Smooth muscle cell (in vitro differentiated cells): ENCODE data around the gene SCG3. TPM values are rescaled to one million over a fixed set of nuclear protein-coding genes. Genes with fewer than 3 reads are reported as not detected.

Experiments
- DNase-seq: peaks from one replicate; lab custom pipeline; 2025; ENCODE audit not compliant: unreplicated experiment; lab: John Stamatoyannopoulos, UW
- H2AFZ ChIP-seq: fragments of 200-600 bp; sonication (generic); 2 replicates; pipeline ENCODE4 v1.6.0; 2016; ENCODE audit warnings: antibody characterized with exemption, low read depth, mild to moderate bottlenecking
- H3F3A ChIP-seq: fragments of 200-600 bp; sonication (generic); 2 replicates; pipeline ENCODE4 v1.6.0; 2017; ENCODE audit warnings: antibody characterized with exemption, low read depth
- H3K27ac ChIP-seq: fragments of 200-600 bp; sonication (generic); 2 replicates; pipeline ENCODE4 v1.5.1; 2016; ENCODE audit warnings: low read depth, mild to moderate bottlenecking
- H3K27me3 ChIP-seq: fragments of 200-600 bp; sonication (generic); 2 replicates; pipeline ENCODE4 v1.6.1; 2016; ENCODE audit warnings: low read depth, mild to moderate bottlenecking
- H3K36me3 ChIP-seq: fragments of 200-600 bp; sonication (generic); 2 replicates; pipeline ENCODE4 v1.5.1; 2016; ENCODE audit warnings: low read depth
- H3K4me1 ChIP-seq: fragments of 200-600 bp; sonication (generic); 2 replicates; pipeline ENCODE4 v1.5.1; 2016; ENCODE audit warnings: low read depth
- H3K4me2 ChIP-seq: fragments of 200-600 bp; sonication (generic); 2 replicates; pipeline ENCODE4 v1.6.0; 2016; ENCODE audit warnings: mild to moderate bottlenecking
- H3K4me3 ChIP-seq: fragments of 200-600 bp; sonication (generic); 2 replicates; pipeline ENCODE4 v1.5.1; 2016; ENCODE audit warnings: mild to moderate bottlenecking
- H3K79me2 ChIP-seq: fragments of 200-600 bp; sonication (generic); 2 replicates; pipeline ENCODE4 v1.6.0; 2016; ENCODE audit warnings: low read depth, mild to moderate bottlenecking
- H3K9ac ChIP-seq: fragments of 200-600 bp; sonication (generic); 2 replicates; pipeline ENCODE4 v1.6.0; 2016; ENCODE audit warnings: low read depth
- H3K9me3 ChIP-seq: fragments of 200-600 bp; sonication (generic); replicated peaks from 2 replicates; pipeline ENCODE4 v1.5.1; 2016; ENCODE audit warnings: low read depth
- H4K20me1 ChIP-seq: fragments of 200-600 bp; sonication (generic); 2 replicates; pipeline ENCODE4 v1.6.0; 2016; ENCODE audit warnings: low read depth
- WGBS: methylation state at CpG from one replicate; pipeline ENCODE4 v1.1.7; 2016; ENCODE audit warnings: low lambda C conversion rate; 5-methylcytosine and 5-hydroxymethylcytosine counted together
- polyA plus RNA-seq: library from polyadenylated mRNA; unstranded; fragments of >200 nt; fragmentation: Nextera tagmentation; extraction: Ambion mirVana; gene quantifications from 2 replicates; pipeline ENCODE4 v1.2.1, GENCODE V29; 2016
- total RNA-seq: library from RNA; depleted of rRNA; stranded (reverse); fragments of >200 nt; gene quantifications from 2 replicates; pipeline ENCODE4 v1.2.3, GENCODE V29; 2014
- TF ChIP-seq, protein P1 (sequence below): fragments of 200-600 bp; sonication (generic); IDR thresholded peaks from 2 replicates; pipeline ENCODE4 v1.5.1; 2017; ENCODE audit warnings: borderline replicate concordance, mild to moderate bottlenecking, antibody characterized with exemption; ENCODE audit not compliant: insufficient read depth, poor library complexity, severe bottlenecking

The SCG3 gene
- total and polyA plus RNA-seq, 2 experiments from 2014 or later: not detected

DNA sequence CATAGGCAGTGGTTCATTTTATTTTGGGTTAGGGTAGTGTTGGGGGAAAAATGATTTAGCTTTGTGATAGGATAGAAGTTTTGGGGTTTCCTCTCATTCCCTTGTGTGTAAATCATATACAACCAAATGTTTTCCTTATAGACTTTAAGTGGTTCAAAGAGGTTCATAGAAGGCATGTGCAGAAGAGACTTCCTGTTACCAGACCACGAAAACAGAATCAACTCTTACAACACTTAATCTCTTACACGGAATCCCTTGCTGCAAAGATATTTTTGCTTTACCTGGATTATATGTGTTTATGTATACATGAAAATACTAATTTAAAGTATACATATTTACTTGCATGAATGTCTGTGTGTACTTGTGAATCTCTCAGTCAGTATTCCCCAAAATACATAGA lies 73.0 kb downstream of the SCG3 start:
- H3K79me2 ChIP-seq: no peaks in the 10 kb centered on the region
- H3K4me3 ChIP-seq: no peak overlapping the region
- no peak overlapping the region for H3K9ac ChIP-seq
- peaks cover 34% of the 10 kb centered on the region for H3K27me3 ChIP-seq
- H3K4me2 ChIP-seq: no peak overlapping the region
- no peaks in the 10 kb centered on the region for H3F3A ChIP-seq
- TF ChIP-seq, protein P1, sequence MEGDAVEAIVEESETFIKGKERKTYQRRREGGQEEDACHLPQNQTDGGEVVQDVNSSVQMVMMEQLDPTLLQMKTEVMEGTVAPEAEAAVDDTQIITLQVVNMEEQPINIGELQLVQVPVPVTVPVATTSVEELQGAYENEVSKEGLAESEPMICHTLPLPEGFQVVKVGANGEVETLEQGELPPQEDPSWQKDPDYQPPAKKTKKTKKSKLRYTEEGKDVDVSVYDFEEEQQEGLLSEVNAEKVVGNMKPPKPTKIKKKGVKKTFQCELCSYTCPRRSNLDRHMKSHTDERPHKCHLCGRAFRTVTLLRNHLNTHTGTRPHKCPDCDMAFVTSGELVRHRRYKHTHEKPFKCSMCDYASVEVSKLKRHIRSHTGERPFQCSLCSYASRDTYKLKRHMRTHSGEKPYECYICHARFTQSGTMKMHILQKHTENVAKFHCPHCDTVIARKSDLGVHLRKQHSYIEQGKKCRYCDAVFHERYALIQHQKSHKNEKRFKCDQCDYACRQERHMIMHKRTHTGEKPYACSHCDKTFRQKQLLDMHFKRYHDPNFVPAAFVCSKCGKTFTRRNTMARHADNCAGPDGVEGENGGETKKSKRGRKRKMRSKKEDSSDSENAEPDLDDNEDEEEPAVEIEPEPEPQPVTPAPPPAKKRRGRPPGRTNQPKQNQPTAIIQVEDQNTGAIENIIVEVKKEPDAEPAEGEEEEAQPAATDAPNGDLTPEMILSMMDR: no peak
- no peak overlapping the region for H2AFZ ChIP-seq
- peaks cover 7% of the 10 kb centered on the region for H3K4me1 ChIP-seq
- WGBS: 94% methylated on average over 2 of the region's 2 CpGs
- H3K36me3 ChIP-seq: no peaks in the 10 kb centered on the region
- H3K9me3 ChIP-seq: no peaks in the 10 kb centered on the region
- no peak overlapping the region for H3K27ac ChIP-seq
- no peaks in the 10 kb centered on the region for H4K20me1 ChIP-seq
- no peak for DNase-seq

DNA sequence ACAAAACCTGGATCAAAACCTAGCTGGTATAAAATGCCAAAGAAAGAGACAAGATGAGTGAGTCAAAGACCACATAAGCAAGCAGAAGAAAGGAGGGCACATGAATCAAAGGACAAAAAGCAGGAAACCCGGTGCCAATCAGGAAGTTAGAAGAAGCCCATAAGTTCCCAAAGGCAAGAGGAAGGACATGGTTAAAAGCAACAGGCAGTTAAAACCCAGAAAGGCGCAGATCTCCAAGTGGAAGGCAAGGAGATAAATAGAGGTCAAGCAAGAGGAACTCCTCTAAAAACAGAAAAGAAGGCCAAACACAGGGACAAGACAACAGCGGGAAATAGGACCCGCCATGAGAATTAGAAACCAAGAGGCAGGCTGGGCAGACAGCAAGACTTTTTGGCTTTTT lies 74.5 kb downstream of the SCG3 start:
- H3K4me3 ChIP-seq: no peak overlapping the region
- WGBS: 96% methylated on average over 4 of the region's 4 CpGs
- DNase-seq: no peak
- no peaks in the 10 kb centered on the region for H4K20me1 ChIP-seq
- no peaks in the 10 kb centered on the region for H3K36me3 ChIP-seq
- H3K4me1 ChIP-seq: peaks cover 7% of the 10 kb centered on the region
- H3K9ac ChIP-seq: no peak overlapping the region
- TF ChIP-seq, protein P1: no peak
- no peaks in the 10 kb centered on the region for H3F3A ChIP-seq
- H3K27ac ChIP-seq: no peak overlapping the region
- H2AFZ ChIP-seq: no peak overlapping the region
- no peaks in the 10 kb centered on the region for H3K79me2 ChIP-seq
- H3K9me3 ChIP-seq: no peaks in the 10 kb centered on the region
- no peak overlapping the region for H3K4me2 ChIP-seq
- H3K27me3 ChIP-seq: peaks cover 18% of the 10 kb centered on the region

DNA sequence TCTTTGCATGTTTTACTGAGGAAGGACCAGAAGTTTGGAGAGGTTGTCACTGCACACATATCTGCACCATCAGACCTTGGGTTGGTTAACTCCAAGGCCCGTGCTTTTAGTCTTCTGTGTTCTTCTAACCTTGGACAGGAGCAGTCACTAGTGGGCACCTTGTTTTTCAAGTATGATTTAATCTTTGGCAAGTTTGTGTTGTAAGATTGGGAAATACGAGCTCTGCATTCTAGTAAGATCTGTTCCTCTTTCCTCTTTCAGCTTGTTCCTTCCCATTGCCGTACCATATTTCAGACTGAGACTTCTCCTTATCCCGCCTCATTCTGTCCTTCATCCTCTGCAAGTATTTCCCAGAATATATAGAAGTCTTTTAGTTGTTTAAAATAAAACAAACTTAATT lies 75.2 kb downstream of the SCG3 start:
- no peak overlapping the region for H2AFZ ChIP-seq
- DNase-seq: no peak
- H3K4me1 ChIP-seq: peaks cover 7% of the 10 kb centered on the region
- H3K27ac ChIP-seq: no peak overlapping the region
- H3K9ac ChIP-seq: no peak overlapping the region
- H3K9me3 ChIP-seq: no peaks in the 10 kb centered on the region
- no peaks in the 10 kb centered on the region for H4K20me1 ChIP-seq
- H3K4me2 ChIP-seq: no peak overlapping the region
- no peaks in the 10 kb centered on the region for H3F3A ChIP-seq
- H3K4me3 ChIP-seq: no peak overlapping the region
- H3K27me3 ChIP-seq: peaks cover 15% of the 10 kb centered on the region
- H3K36me3 ChIP-seq: no peaks in the 10 kb centered on the region
- H3K79me2 ChIP-seq: no peaks in the 10 kb centered on the region
- 95% methylated on average over 4 of the region's 4 CpGs for WGBS
- TF ChIP-seq, protein P1: no peak

DNA sequence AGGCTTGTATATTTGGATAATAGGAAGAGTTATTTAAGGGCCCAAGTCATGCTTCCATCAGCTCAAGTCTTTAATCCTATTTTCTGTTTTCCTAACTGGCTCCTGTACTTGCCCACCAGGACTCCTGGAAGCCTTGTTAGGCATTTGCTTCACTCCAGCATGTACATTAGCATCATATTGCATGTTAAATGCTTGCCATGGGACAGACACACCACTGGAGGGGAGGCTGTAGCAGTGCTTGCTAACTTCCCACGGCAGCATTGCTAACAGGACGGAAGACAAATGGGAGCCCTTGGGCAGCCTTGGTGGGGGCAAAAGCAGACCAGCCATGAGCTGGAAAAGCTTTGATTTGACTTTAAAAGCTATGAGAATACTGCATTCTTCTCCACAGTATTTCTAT lies 76.1 kb downstream of the SCG3 start:
- H3K4me3 ChIP-seq: no peak overlapping the region
- no peaks in the 10 kb centered on the region for H3F3A ChIP-seq
- peaks cover 3% of the 10 kb centered on the region for H3K4me1 ChIP-seq
- TF ChIP-seq, protein P1: no peak
- no peak overlapping the region for H3K9ac ChIP-seq
- no peak overlapping the region for H2AFZ ChIP-seq
- H4K20me1 ChIP-seq: no peaks in the 10 kb centered on the region
- no peaks in the 10 kb centered on the region for H3K36me3 ChIP-seq
- no peak overlapping the region for H3K4me2 ChIP-seq
- H3K27ac ChIP-seq: no peak overlapping the region
- no peaks in the 10 kb centered on the region for H3K79me2 ChIP-seq
- no peak for DNase-seq
- 81% methylated on average over 2 of the region's 2 CpGs for WGBS
- H3K9me3 ChIP-seq: no peaks in the 10 kb centered on the region
- peaks cover 14% of the 10 kb centered on the region for H3K27me3 ChIP-seq
